ENCODE data around the gene ZFP90. TPM values are rescaled to one million over a fixed set of nuclear protein-coding genes. Genes with fewer than 3 reads are reported as not detected.

Gene ZFP90
- total RNA-seq, 1 experiment from 2014 or later: 14.5 TPM

DNA sequence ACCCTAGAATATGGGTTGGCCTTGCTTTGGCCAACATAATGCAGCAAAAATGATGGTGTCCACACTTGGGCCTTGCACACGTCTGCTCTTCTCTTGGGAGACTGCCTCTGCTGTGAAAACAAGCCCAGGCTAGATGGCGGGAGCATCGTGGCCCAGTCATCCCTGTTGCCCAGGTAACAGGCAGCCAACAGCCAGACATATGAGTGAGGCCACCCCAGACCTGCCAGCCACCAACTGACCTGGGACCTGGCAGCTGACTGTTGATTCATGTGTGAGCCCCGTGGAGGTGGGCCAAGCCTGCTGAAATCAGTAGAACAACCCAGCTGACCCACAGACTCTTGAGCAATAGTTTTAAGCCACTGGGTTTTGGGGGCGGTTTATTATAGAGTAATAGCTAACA is 66.7 kb downstream of the ZFP90 start:
- no peak for TF ChIP-seq EZH2 (IDR thresholded peaks at IDR 0.05; ENCODE audit: low read depth)
- TF ChIP-seq CTCF (conservative IDR thresholded peaks at IDR 0.05): no peak
- no peaks in the 10 kb centered on the region for H3K4me1 ChIP-seq (replicated peaks; ENCODE audit: insufficient read depth)
- BruUV-seq (replicated peaks): no TSS peak
- intact Hi-C loops (cut with micrococcal nuclease; ENCODE audit: unreplicated experiment): no loop called here
- H3K9me2 ChIP-seq (ENCODE audit: insufficient read depth): no peaks in the 10 kb centered on the region
- no peaks in the 10 kb centered on the region for H3F3A ChIP-seq (ENCODE audit: insufficient read depth, low read depth)
- H3K27ac ChIP-seq: no peak overlapping the region
- no peaks in the 10 kb centered on the region for H3K9me3 ChIP-seq (ENCODE audit: insufficient read depth, low read depth)
- ChIA-PET CTCF (no interaction called here), POLR2A (ENCODE audit: unreplicated experiment) (no interaction called here)
- H3K36me3 ChIP-seq (ENCODE audit: low read depth): no peaks in the 10 kb centered on the region
- no peak overlapping the region for H2AFZ ChIP-seq
- H3K4me3 ChIP-seq: no peak overlapping the region
- H4K20me1 ChIP-seq (ENCODE audit: insufficient read depth): no peaks in the 10 kb centered on the region
- DNase-seq: no peak
- H3K27me3 ChIP-seq (ENCODE audit: insufficient read depth, low read depth): no peaks in the 10 kb centered on the region
- no peak overlapping the region for H3K4me2 ChIP-seq
- no peaks in the 10 kb centered on the region for H3K79me2 ChIP-seq (ENCODE audit: low read depth)

DNA sequence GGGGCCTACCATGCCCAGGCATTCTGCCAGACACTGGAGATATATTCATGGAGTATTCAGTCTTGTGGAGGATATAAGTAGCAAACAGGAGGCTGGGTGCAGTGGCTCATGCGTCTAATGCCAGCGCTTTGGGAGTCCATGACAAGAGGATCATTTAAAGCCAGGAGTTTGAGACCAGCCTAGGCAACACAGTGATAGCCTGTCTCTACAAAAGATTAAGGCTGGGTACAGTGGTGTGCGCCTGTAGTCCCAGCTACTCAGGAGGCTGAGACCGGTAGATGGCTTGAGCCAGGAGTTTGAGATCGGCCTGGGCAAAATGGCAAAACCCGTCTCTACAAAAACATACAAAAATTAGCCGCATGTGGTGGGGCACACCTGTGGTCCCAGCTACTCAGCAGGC is 68.4 kb downstream of the ZFP90 start:
- Histone ChIP-seq H3K27ac (no peak overlapping the region), H3K4me3 (no peak overlapping the region), H3K4me2 (no peak overlapping the region), H4K20me1 (ENCODE audit: insufficient read depth) (no peaks in the 10 kb centered on the region), H3K9me2 (ENCODE audit: insufficient read depth) (no peaks in the 10 kb centered on the region), H2AFZ (no peak overlapping the region), H3K4me1 (replicated peaks; ENCODE audit: insufficient read depth) (no peaks in the 10 kb centered on the region), H3K36me3 (ENCODE audit: low read depth) (no peaks in the 10 kb centered on the region), H3K27me3 (ENCODE audit: insufficient read depth, low read depth) (no peaks in the 10 kb centered on the region), H3K79me2 (ENCODE audit: low read depth) (no peaks in the 10 kb centered on the region), H3F3A (ENCODE audit: insufficient read depth, low read depth) (no peaks in the 10 kb centered on the region), H3K9me3 (ENCODE audit: insufficient read depth, low read depth) (no peaks in the 10 kb centered on the region)
- DNase-seq: no peak
- ChIA-PET CTCF (no interaction called here), POLR2A (ENCODE audit: unreplicated experiment) (no interaction called here)
- intact Hi-C loops (cut with micrococcal nuclease; ENCODE audit: unreplicated experiment): no loop called here
- no peak for TF ChIP-seq EZH2 (IDR thresholded peaks at IDR 0.05; ENCODE audit: low read depth)
- TF ChIP-seq CTCF (conservative IDR thresholded peaks at IDR 0.05): no peak
- no TSS peak for BruUV-seq (replicated peaks)

DNA sequence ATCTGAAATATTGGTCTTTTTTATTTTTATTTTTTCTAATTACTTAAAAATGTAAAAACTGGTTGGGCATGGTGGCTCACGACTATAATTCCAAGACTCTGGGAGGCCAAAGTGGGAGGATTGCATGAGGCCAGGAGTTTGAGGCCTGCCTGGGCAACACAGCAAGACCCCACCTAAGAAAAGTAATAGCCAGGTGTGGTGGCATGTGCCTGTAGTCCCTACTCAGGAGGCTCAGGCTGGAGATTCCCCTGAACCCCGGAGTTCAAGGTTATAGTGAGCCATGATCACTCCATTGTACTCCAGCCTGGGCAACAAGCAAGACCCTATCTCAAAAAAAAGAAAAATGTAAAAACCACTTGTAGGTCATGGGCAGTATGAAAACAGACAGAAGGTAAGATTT is 69.2 kb downstream of the ZFP90 start:
- no peak overlapping the region for H3K4me2 ChIP-seq
- no TSS peak for BruUV-seq (replicated peaks)
- no peak overlapping the region for H3K27ac ChIP-seq
- no peaks in the 10 kb centered on the region for H3F3A ChIP-seq (ENCODE audit: insufficient read depth, low read depth)
- no peaks in the 10 kb centered on the region for H3K9me2 ChIP-seq (ENCODE audit: insufficient read depth)
- no peak overlapping the region for H2AFZ ChIP-seq
- no peak for TF ChIP-seq EZH2 (IDR thresholded peaks at IDR 0.05; ENCODE audit: low read depth)
- no peak for TF ChIP-seq CTCF (conservative IDR thresholded peaks at IDR 0.05)
- no peaks in the 10 kb centered on the region for H3K27me3 ChIP-seq (ENCODE audit: insufficient read depth, low read depth)
- H3K9me3 ChIP-seq (ENCODE audit: insufficient read depth, low read depth): no peaks in the 10 kb centered on the region
- H4K20me1 ChIP-seq (ENCODE audit: insufficient read depth): no peaks in the 10 kb centered on the region
- no peaks in the 10 kb centered on the region for H3K79me2 ChIP-seq (ENCODE audit: low read depth)
- no peaks in the 10 kb centered on the region for H3K36me3 ChIP-seq (ENCODE audit: low read depth)
- H3K4me3 ChIP-seq: no peak overlapping the region
- POLR2A ChIA-PET (ENCODE audit: unreplicated experiment): no interaction called here
- DNase-seq: no peak
- CTCF ChIA-PET: no interaction called here
- intact Hi-C loops (cut with micrococcal nuclease; ENCODE audit: unreplicated experiment): no loop called here
- no peaks in the 10 kb centered on the region for H3K4me1 ChIP-seq (replicated peaks; ENCODE audit: insufficient read depth)

Measured in PC-9 (cell line).